ENCODE measurements around the gene FOXS1.

The FOXS1 gene

GRCh38 chr20:31859998-31860380 is 14.6 kb upstream of the FOXS1 start:
- Histone ChIP-seq H3K79me2 (ENCODE audit: low read length) (no peaks in the 10 kb centered on the region), H3K27me3 (replicated peaks; ENCODE audit: insufficient read depth, low read length) (peaks cover 98% of the 10 kb centered on the region), H3F3A (ENCODE audit: insufficient read depth, low read length) (no peaks in the 10 kb centered on the region), H3K36me3 (replicated peaks; ENCODE audit: insufficient read depth, low read length) (no peaks in the 10 kb centered on the region), H3K27ac (ENCODE audit: low read length) (no peak overlapping the region), H3K9ac (ENCODE audit: low read length) (no peak overlapping the region), H4K20me1 (ENCODE audit: insufficient read depth, low read length) (no peaks in the 10 kb centered on the region), H3K9me2 (replicated peaks; ENCODE audit: insufficient read depth, low read length) (no peaks in the 10 kb centered on the region), H3K4me1 (ENCODE audit: low read length) (peaks cover 11% of the 10 kb centered on the region), H3K4me2 (ENCODE audit: low read depth, low read length) (no peak overlapping the region), H2AFZ (ENCODE audit: low read length) (no peak overlapping the region), H3K9me3 (replicated peaks; ENCODE audit: insufficient read depth, low read length) (no peaks in the 10 kb centered on the region), H3K4me3 (ENCODE audit: low read length) (no peak overlapping the region)
- DNase-seq = no peak
- TF ChIP-seq EZH2phosphoT487 (IDR thresholded peaks at IDR 0.05; ENCODE audit: low read length) = no peak

- Histone ChIP-seq H3F3A (ENCODE audit: insufficient read depth, low read length) (no peaks in the 10 kb centered on the region), H3K9me2 (replicated peaks; ENCODE audit: insufficient read depth, low read length) (no peaks in the 10 kb centered on the region), H3K4me2 (ENCODE audit: low read depth, low read length) (no peak overlapping the region), H4K20me1 (ENCODE audit: insufficient read depth, low read length) (no peaks in the 10 kb centered on the region), H3K4me3 (ENCODE audit: low read length) (no peak overlapping the region), H3K27ac (ENCODE audit: low read length) (no peak overlapping the region), H3K36me3 (replicated peaks; ENCODE audit: insufficient read depth, low read length) (no peaks in the 10 kb centered on the region), H2AFZ (ENCODE audit: low read length) (no peak overlapping the region), H3K9me3 (replicated peaks; ENCODE audit: insufficient read depth, low read length) (no peaks in the 10 kb centered on the region), H3K27me3 (replicated peaks; ENCODE audit: insufficient read depth, low read length) (peaks cover 98% of the 10 kb centered on the region), H3K9ac (ENCODE audit: low read length) (no peak overlapping the region), H3K4me1 (ENCODE audit: low read length) (peaks cover 11% of the 10 kb centered on the region), H3K79me2 (ENCODE audit: low read length) (no peaks in the 10 kb centered on the region)
- no peak for DNase-seq
- TF ChIP-seq EZH2phosphoT487 (IDR thresholded peaks at IDR 0.05; ENCODE audit: low read length) (no peak), EZH2 (optimal IDR thresholded peaks at IDR 0.05; ENCODE audit: low read depth, low read length) (no peak), CTCF (IDR thresholded peaks at IDR 0.05; ENCODE audit: low read length) (no peak)
Observed at GRCh38 chr20:31859266-31859997, 14.0 kb upstream of the FOXS1 start.

- Histone ChIP-seq H2AFZ (ENCODE audit: low read length) (no peak overlapping the region), H3K4me1 (ENCODE audit: low read length) (peaks cover 11% of the 10 kb centered on the region), H3K9me3 (replicated peaks; ENCODE audit: insufficient read depth, low read length) (no peaks in the 10 kb centered on the region), H3K4me3 (ENCODE audit: low read length) (no peak overlapping the region), H3K27me3 (replicated peaks; ENCODE audit: insufficient read depth, low read length) (peaks cover 98% of the 10 kb centered on the region), H3K9me2 (replicated peaks; ENCODE audit: insufficient read depth, low read length) (no peaks in the 10 kb centered on the region), H4K20me1 (ENCODE audit: insufficient read depth, low read length) (no peaks in the 10 kb centered on the region), H3F3A (ENCODE audit: insufficient read depth, low read length) (no peaks in the 10 kb centered on the region), H3K9ac (ENCODE audit: low read length) (no peak overlapping the region), H3K27ac (ENCODE audit: low read length) (no peak overlapping the region), H3K4me2 (ENCODE audit: low read depth, low read length) (peak overlapping the region; percentile 63), H3K36me3 (replicated peaks; ENCODE audit: insufficient read depth, low read length) (no peaks in the 10 kb centered on the region), H3K79me2 (ENCODE audit: low read length) (no peaks in the 10 kb centered on the region)
- DNase-seq = no peak
- no peak for TF ChIP-seq EZH2phosphoT487 (IDR thresholded peaks at IDR 0.05; ENCODE audit: low read length)
Observed at GRCh38 chr20:31858760-31859083, 13.3 kb upstream of the FOXS1 start.

- DNase-seq = peak; percentile 68
- Histone ChIP-seq H2AFZ (ENCODE audit: low read length) (no peak overlapping the region), H3K79me2 (ENCODE audit: low read length) (no peaks in the 10 kb centered on the region), H3K36me3 (replicated peaks; ENCODE audit: insufficient read depth, low read length) (no peaks in the 10 kb centered on the region), H3K4me2 (ENCODE audit: low read depth, low read length) (peak overlapping the region; percentile 63), H4K20me1 (ENCODE audit: insufficient read depth, low read length) (no peaks in the 10 kb centered on the region), H3K27ac (ENCODE audit: low read length) (no peak overlapping the region), H3K27me3 (replicated peaks; ENCODE audit: insufficient read depth, low read length) (peaks cover 98% of the 10 kb centered on the region), H3K4me3 (ENCODE audit: low read length) (no peak overlapping the region), H3K4me1 (ENCODE audit: low read length) (peaks cover 11% of the 10 kb centered on the region), H3K9me3 (replicated peaks; ENCODE audit: insufficient read depth, low read length) (no peaks in the 10 kb centered on the region), H3K9ac (ENCODE audit: low read length) (no peak overlapping the region), H3F3A (ENCODE audit: insufficient read depth, low read length) (no peaks in the 10 kb centered on the region), H3K9me2 (replicated peaks; ENCODE audit: insufficient read depth, low read length) (no peaks in the 10 kb centered on the region)
- TF ChIP-seq CTCF (IDR thresholded peaks at IDR 0.05; ENCODE audit: low read length) = no peak
- TF ChIP-seq EZH2phosphoT487 (IDR thresholded peaks at IDR 0.05; ENCODE audit: low read length) = no peak
- TF ChIP-seq EZH2 (optimal IDR thresholded peaks at IDR 0.05; ENCODE audit: low read depth, low read length) = no peak
Observed at GRCh38 chr20:31857861-31858759, 12.7 kb upstream of the FOXS1 start.

All from MM.1S (cell line).